ENCODE results near the gene RAB4B.
"Not testable (repeated sequence)": the region's sequence is repeated elsewhere in the genome, so short reads cannot be mapped to it uniquely, and the experiment has no call there.

RAB4B gene

GRCh38 chr19:40802300-40803169 lies 24.5 kb downstream of the RAB4B start:
- no peaks in the 10 kb centered on the region for H3K27me3 Mint-ChIP-seq
- peak overlapping the region; percentile 76 for H3K4me3 Mint-ChIP-seq
- no peak for ATAC-seq
- H3K36me3 Mint-ChIP-seq, result peaks cover 49% of the 10 kb centered on the region
- no peaks in the 10 kb centered on the region for H3K9me3 Mint-ChIP-seq
- peaks cover 90% of the 10 kb centered on the region for H3K4me1 Mint-ChIP-seq
- peak overlapping the region; percentile 90 for H3K27ac Mint-ChIP-seq

GRCh38 chr19:40803170-40803856 lies 25.3 kb downstream of the RAB4B start:
- no peak for ATAC-seq
- peak overlapping the region; percentile 76 for H3K4me3 Mint-ChIP-seq
- H3K36me3 Mint-ChIP-seq, result peaks cover 56% of the 10 kb centered on the region
- peaks cover 90% of the 10 kb centered on the region for H3K4me1 Mint-ChIP-seq
- no peaks in the 10 kb centered on the region for H3K27me3 Mint-ChIP-seq
- peak overlapping the region; percentile 90 for H3K27ac Mint-ChIP-seq
- no peaks in the 10 kb centered on the region for H3K9me3 Mint-ChIP-seq

- peaks cover 91% of the 10 kb centered on the region for H3K4me1 Mint-ChIP-seq
- H3K9me3 Mint-ChIP-seq, result no peaks in the 10 kb centered on the region
- peak overlapping the region; percentile 76 for H3K4me3 Mint-ChIP-seq
- peaks cover 60% of the 10 kb centered on the region for H3K36me3 Mint-ChIP-seq
- H3K27ac Mint-ChIP-seq, result peak overlapping the region; percentile 90
- H3K27me3 Mint-ChIP-seq, result no peaks in the 10 kb centered on the region
- ATAC-seq, result peak; percentile 82
Observed at GRCh38 chr19:40803857-40804782, 26.1 kb downstream of the RAB4B start.

GRCh38 chr19:40804783-40805242 lies 26.8 kb downstream of the RAB4B start:
- no peak for ATAC-seq

GRCh38 chr19:40805258-40805868 lies 27.3 kb downstream of the RAB4B start:
- Mint-ChIP-seq H3K4me1 (peaks cover 92% of the 10 kb centered on the region), H3K27ac (peak overlapping the region; percentile 90), H3K27me3 (no peaks in the 10 kb centered on the region), H3K36me3 (peaks cover 52% of the 10 kb centered on the region), H3K9me3 (no peaks in the 10 kb centered on the region), H3K4me3 (no peak overlapping the region)
- ATAC-seq, result no peak

More at GRCh38 chr19:40804783-40805242, 26.8 kb downstream of the RAB4B start:
- peaks cover 92% of the 10 kb centered on the region for H3K4me1 Mint-ChIP-seq
- H3K27me3 Mint-ChIP-seq, result no peaks in the 10 kb centered on the region
- H3K27ac Mint-ChIP-seq, result peak overlapping the region; percentile 90
- peak overlapping the region; percentile 41 for H3K4me3 Mint-ChIP-seq
- peaks cover 58% of the 10 kb centered on the region for H3K36me3 Mint-ChIP-seq
- no peaks in the 10 kb centered on the region for H3K9me3 Mint-ChIP-seq

- Mint-ChIP-seq H3K27ac (peak overlapping the region; percentile 76), H3K36me3 (peaks cover 49% of the 10 kb centered on the region), H3K4me1 (peaks cover 92% of the 10 kb centered on the region)
Observed at GRCh38 chr19:40806423-40807146, 28.5 kb downstream of the RAB4B start.

GRCh38 chr19:40807147-40808020 lies 29.3 kb downstream of the RAB4B start:
- peaks cover 92% of the 10 kb centered on the region for H3K4me1 Mint-ChIP-seq
- H3K27ac Mint-ChIP-seq, result peak overlapping the region; percentile 76
- H3K4me3 Mint-ChIP-seq, result peak overlapping the region; percentile 70
- no peaks in the 10 kb centered on the region for H3K9me3 Mint-ChIP-seq
- ATAC-seq, result no peak
- peaks cover 41% of the 10 kb centered on the region for H3K36me3 Mint-ChIP-seq
- H3K27me3 Mint-ChIP-seq, result no peaks in the 10 kb centered on the region

More at GRCh38 chr19:40806423-40807146, 28.5 kb downstream of the RAB4B start:
- Mint-ChIP-seq H3K4me3 (peak overlapping the region; percentile 70), H3K9me3 (no peaks in the 10 kb centered on the region), H3K27me3 (no peaks in the 10 kb centered on the region)
- peak; percentile 37 for ATAC-seq

- Mint-ChIP-seq H3K27ac (peak overlapping the region; percentile 76), H3K4me3 (no peak overlapping the region), H3K36me3 (peaks cover 39% of the 10 kb centered on the region)
Observed at GRCh38 chr19:40808021-40808325, 29.9 kb downstream of the RAB4B start.

GRCh38 chr19:40808497-40808896 lies 30.4 kb downstream of the RAB4B start:
- peaks cover 39% of the 10 kb centered on the region for H3K36me3 Mint-ChIP-seq
- no peak overlapping the region for H3K4me3 Mint-ChIP-seq
- H3K9me3 Mint-ChIP-seq, result no peaks in the 10 kb centered on the region
- no peak for ATAC-seq
- peaks cover 89% of the 10 kb centered on the region for H3K4me1 Mint-ChIP-seq
- peak overlapping the region; percentile 76 for H3K27ac Mint-ChIP-seq
- no peaks in the 10 kb centered on the region for H3K27me3 Mint-ChIP-seq

More at GRCh38 chr19:40808021-40808325, 29.9 kb downstream of the RAB4B start:
- no peaks in the 10 kb centered on the region for H3K27me3 Mint-ChIP-seq
- H3K9me3 Mint-ChIP-seq, result no peaks in the 10 kb centered on the region
- peaks cover 92% of the 10 kb centered on the region for H3K4me1 Mint-ChIP-seq
- no peak for ATAC-seq

GRCh38 chr19:40809358-40810086 lies 31.5 kb downstream of the RAB4B start:
- peaks cover 79% of the 10 kb centered on the region for H3K4me1 Mint-ChIP-seq
- ATAC-seq, result no peak
- peaks cover 31% of the 10 kb centered on the region for H3K36me3 Mint-ChIP-seq
- no peak overlapping the region for H3K4me3 Mint-ChIP-seq
- no peak overlapping the region for H3K27ac Mint-ChIP-seq
- no peaks in the 10 kb centered on the region for H3K27me3 Mint-ChIP-seq
- no peaks in the 10 kb centered on the region for H3K9me3 Mint-ChIP-seq

- no peaks in the 10 kb centered on the region for H3K9me3 Mint-ChIP-seq
- H3K27me3 Mint-ChIP-seq, result no peaks in the 10 kb centered on the region
- peaks cover 26% of the 10 kb centered on the region for H3K36me3 Mint-ChIP-seq
- ATAC-seq, result no peak
- peak overlapping the region; percentile 16 for H3K4me3 Mint-ChIP-seq
- peaks cover 72% of the 10 kb centered on the region for H3K4me1 Mint-ChIP-seq
- H3K27ac Mint-ChIP-seq, result no peak overlapping the region
Observed at GRCh38 chr19:40810160-40810559, 32.1 kb downstream of the RAB4B start.

GRCh38 chr19:40810649-40811408 lies 32.8 kb downstream of the RAB4B start:
- peak; percentile 92 for ATAC-seq
- Mint-ChIP-seq H3K4me1 (peaks cover 65% of the 10 kb centered on the region), H3K27ac (peak overlapping the region; percentile 82), H3K36me3 (peaks cover 26% of the 10 kb centered on the region), H3K4me3 (peak overlapping the region; percentile 96)
- H3K9me3 Mint-ChIP-seq, H3K27me3 Mint-ChIP-seq: not testable (repeated sequence)

Measured in stimulated activated memory B cell treated with anti-CD40 and anti-IgM and Interleukin-4, amounts not matched to agents 10 μg/mL and 1 μg/mL and 100 μg/mL, for 72 hours (primary cell).